ENCODE results near the gene DDI2.
"Not testable (repeated sequence)": the region's sequence is repeated elsewhere in the genome, so short reads cannot be mapped to it uniquely, and the experiment has no call there.

Gene DDI2

GRCh38 chr1:15680561-15681348 lies 63.5 kb downstream of the DDI2 start:
- DNase-seq, result no peak

DNA sequence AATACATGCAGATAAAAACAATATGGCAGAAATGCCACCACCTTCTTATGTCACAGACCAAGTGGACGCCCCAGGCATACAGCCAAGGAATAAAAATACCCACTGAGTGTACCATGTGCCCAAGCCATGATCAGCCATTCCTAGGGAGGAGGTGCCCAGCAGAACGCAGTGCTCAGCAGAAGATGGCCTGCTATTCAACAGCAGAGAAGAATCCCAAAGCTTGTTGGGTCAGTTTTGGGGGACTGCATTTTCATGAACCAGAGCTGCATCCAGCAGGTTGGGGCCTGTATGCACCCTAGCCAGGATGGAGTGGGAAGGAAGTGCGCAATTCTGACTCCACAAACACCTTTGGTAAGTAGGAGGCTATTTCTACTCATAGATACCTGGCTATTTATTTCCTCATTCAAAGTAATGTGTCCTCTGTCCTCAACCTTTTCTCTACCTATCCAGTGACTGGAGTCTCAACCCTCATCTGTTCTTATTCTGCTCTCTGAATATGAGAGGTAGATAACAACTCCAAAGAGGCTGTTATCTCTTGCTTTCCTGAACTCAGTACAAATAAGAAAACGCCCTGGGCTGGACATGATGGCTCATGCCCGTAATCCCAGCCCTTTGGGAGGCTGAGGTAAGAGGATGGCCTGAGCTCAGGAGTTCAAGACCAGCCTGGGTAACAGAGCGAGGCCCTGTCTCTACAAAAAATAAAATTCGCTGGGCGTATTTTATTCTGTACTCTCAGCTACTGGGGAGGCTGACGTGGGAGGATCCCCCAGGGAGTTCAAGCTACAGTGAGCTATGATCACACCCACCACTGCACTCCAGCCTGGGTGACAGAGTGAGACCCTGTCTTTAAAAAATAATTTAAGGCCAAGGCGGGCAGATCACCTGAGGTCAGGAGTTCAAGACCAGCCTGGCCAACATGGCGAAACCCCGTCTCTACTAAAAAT lies 64.4 kb downstream of the DDI2 start:
- DNase-seq, result no peak

DNA sequence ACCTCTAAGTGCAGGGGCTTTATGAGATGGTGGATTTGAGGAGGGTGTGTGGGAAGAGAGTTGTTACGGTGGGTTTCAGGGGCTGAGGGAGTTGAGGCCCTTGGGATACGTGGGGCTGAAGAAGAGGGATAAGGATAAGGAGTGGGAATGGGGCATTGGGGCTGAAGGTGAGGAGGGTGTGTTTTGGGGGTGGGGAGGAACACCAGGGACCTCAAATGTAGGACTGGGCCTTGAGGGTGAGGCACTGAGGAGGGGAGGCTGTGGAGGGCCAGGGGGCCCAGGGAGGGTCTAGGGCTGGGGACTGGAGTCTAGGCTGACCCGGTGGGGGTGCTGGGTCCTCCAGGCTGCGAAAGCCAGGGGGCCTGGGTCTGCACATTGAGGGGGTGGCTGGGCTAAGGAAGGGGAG lies 65.7 kb downstream of the DDI2 start:
- no peak for DNase-seq

DNA sequence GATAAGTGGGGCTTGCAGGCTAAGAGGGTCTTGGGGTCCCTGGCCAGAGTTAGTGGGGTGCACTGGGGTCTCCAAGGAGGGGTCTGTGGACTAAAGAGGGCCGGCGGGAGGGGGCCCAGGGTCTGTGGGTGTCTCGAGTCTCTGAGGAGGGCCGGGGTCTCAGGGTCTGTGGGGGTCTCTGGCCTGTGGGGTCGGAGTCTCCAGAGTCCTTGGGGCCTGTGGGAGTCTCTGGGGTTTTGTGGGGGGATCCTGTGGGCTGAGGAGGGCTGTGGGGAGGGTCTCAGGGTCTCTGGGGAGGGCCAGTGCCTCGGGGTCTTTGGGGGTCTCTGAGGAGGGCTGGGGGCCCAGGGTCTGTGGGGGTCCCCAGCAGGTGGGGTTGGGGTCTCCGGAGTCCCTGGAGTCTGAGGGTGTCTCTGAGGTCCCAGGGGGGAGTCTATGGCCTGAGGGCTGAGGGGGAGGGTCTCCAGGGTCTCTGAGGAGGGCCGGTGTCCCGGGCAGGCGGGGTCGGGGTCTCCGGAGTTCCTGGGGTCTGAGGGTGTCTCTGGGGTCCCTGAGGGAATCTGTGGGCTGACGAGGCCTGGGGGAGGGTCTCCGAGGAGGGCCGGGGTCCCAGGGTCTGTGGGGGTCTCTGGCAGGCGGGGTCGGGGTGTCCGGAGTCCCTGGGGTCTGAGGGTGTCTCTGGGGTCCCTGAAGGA lies 66.2 kb downstream of the DDI2 start:
- DNase-seq, result no peak

GRCh38 chr1:15684042-15684461 lies 66.8 kb downstream of the DDI2 start, which contains the start of gene PLEKHM2:
Gene PLEKHM2 (plus strand): TSS chr1:15684320. CDS start chr1:15684559, 239 bp downstream.
- no peak for DNase-seq

- DNase-seq, result no peak
Measured at GRCh38 chr1:15684468-15685291, 67.4 kb downstream of the DDI2 start.

DNA sequence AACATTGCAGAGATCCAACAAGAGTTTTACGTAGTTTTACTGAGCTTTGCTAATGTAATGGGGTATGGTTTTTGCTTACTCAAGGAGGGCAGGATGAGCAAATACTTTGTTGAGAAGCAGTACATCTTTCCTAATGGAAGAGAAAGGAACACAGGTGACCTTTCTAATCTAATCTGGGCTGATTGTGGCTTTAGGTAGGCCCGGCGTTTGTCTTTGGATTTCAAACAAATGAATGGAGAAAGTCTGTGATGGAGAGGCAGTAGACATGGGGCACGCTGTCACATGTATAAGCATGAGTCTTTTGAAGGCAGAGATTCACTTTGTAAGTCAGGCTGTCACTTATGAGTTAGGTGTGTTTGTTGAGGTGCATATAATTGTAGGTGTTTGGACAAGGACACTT lies 68.6 kb downstream of the DDI2 start:
- no peak for DNase-seq

DNA sequence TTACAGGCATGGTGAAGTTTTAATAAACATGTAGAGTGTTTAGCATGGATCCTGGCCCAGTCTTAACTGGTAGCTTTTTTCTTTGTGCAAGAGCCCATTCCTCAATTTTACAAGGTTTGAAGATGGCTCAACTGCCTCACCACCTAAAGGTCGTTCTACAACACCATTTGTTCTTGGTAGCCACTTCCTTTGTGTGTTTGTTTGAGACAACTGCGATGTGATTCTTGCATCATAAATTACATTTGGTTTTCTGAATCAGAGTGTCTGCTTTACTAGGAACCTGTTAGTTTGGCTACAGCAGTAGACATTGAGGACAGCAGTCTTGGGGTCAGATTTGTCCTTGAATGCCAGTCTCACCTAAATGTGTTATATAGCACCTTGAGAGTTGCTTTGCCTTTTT lies 70.2 kb downstream of the DDI2 start:
- DNase-seq, result no peak

DNA sequence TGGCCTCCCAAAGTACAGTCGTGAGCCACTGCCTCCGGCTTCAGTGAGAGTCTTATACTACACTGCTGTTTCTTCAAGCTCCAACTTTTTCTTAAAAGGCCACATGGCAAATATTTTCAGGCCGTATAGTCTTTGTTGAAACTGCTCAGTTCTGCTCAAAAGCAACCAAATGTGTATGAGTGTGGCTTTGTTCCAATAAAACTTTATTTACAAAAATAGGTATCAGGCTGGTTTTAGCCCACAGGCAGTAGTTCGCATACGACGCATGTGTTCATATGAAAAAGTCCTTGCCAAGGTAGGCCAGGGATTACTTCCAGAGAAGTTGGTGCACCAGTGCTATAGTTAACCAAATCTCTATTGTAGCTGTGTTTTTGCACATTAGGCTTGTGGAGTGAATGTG lies 73.1 kb downstream of the DDI2 start:
- no peak for DNase-seq

- no peak for DNase-seq
Measured at GRCh38 chr1:15691434-15692032, 74.3 kb downstream of the DDI2 start.

GRCh38 chr1:15692121-15692682 lies 74.9 kb downstream of the DDI2 start:
- no peak for DNase-seq

- DNase-seq, result no peak
Measured at GRCh38 chr1:15693371-15693770, 76.1 kb downstream of the DDI2 start.

DNA sequence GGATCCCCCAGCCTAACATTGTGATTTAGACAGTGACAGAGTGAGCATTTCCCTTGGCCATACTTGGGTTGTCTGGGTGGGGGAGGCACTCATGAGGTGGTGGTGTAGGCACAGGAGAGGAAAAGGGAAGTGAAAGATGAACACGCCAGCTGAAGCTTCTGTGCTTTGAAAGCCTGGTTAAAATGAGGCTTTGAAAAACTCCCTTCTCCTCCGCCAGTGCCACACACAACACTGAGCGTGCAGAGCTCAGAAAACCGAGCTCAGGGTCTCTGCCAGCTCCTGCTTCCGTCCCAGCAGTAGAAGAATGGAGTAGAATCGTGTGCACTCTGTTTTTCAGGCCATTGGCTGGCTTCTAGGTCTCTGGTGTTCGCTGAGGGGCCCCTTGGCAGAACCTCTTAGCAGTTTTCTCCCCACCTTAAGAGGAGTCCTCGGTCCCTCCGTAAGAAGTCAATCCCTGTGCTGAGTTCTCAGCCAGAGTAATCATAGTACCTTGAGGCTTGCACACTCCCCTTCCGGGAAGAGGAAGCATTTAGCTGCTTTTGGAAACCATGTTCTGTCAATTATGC lies 79.8 kb downstream of the DDI2 start:
- no peak for DNase-seq

DNA sequence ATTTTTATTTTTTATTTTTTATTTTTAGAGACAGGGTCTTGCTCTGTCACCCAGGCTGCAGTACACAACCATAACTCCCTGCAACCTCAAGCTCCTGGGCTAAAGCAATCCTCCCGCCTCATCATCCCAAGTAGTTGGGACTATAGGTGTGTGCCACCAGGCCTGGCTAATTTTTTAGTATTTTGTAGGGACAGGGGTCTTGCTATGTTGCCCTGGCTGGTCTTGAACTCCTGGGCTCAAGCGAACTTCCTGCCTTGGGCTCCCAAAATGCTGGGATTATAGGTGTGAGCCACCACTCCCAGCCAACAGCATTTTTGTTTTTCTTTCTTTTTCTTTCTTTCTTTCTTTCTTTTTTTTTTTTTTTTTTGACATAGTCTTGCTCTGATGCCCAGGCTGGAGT lies 80.9 kb downstream of the DDI2 start:
- no peak for DNase-seq

DNA sequence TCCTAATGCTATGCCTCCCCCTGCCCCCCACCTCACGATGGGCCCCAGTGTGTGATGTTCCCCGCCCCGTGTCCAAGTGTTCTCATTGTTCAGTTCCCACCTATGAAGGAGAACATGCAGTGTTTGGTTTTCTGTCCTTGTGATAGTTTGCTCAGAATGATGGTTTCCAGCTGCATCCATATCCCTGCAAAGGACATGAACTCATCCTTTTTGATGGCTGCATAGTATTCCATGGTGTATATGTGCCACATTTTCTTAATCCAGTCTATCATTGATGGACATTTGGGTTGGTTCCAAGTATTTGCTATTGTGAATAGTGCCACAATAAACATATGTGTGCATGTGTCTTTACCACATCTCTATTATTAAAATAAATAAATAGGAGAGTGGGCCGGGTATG lies 82.1 kb downstream of the DDI2 start:
- not testable (repeated sequence) for DNase-seq

DNA sequence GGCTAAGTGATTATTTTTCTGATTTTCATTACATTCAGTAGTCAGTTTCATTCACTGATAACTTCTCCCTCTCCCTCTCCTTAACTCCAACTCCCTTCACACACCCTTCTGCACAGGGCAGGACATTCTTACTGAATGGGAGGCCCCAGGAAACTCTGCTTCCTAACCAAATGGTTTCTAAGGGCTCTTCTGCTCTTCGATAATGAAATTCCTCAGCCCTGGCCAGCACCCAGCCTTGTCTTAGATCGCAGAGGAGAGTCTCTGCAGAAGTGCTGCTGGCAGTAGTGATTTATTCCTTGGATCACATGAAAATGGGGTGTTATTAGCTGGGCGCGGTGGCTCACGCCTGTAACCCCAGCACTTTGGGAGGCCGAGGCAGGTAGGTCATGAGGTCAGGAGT lies 83.2 kb downstream of the DDI2 start:
- no peak for DNase-seq

- DNase-seq, result no peak
Measured at GRCh38 chr1:15701784-15702183, 84.5 kb downstream of the DDI2 start.

DNA sequence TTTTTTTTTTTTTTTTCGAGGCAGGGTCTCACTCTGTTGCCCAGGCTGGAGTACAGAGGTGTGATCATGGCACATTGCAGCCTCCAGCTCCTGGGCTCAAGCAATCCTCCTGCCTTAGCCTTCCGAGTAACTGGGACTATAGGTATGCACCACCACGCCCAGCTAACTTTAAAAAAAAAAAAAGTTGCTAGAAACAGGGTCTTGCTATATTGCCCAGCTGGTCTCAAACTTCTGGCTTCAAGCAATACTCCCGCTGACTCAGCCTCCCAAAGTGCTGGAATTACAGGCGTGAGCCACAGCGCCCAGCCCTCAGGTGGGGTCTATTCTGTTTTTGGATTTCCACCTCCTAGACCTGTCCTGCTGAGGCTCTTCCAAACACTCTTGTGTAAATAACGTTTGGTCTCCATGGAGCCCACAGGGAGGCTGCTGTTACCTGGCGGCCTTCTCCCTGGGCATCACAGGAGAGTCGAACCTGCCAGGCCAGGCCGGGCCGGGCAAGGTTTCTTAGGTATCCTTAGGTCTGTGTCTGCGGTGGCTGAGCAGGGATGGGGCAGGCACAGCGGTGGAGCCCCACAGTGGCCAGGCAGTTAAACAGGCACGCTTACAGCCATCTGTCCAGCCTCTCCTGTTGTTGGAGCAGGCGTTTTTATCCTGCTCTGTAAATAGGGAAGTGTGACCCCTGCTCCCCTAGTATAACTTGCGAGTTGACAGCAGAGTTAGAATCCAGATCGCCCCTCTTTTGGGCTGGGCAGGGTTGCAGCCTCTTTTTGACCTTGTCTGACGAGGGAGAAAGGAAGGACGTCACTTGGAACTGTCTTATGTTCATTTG lies 85.7 kb downstream of the DDI2 start:
- DNase-seq, result no peak

DNA sequence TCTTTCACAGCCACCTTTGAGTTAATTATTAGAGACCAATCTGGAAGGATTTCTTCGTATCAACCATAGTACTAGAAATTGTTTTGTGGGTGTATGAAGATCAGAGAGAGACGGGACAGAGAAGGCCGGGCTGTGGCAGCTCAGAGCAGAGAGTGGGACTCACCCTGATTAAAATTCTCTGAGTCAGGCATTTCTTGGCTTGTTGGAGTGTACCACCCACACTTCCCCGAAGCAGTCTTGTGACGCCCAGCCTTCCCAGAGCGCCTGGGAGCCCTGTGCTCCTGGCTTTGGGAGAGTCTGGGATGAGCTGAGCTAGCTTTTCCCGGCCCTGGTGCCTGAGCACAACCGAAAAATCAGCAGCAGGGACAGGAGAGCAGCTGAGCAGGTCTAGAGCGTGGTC lies 86.3 kb downstream of the DDI2 start:
- DNase-seq, result no peak

- DNase-seq, result no peak
Measured at GRCh38 chr1:15704526-15705183, 87.4 kb downstream of the DDI2 start.
